Neuronal stem cell (in vitro differentiated cells): Measurements from ENCODE around the gene CAPN15.

Experiments
- DNase-seq: peaks from one replicate; pipeline ENCODE4 v3.0.0-alpha.2; 2013; ENCODE audit warnings: low spot score
- H2AFZ ChIP-seq: one replicate; pipeline ENCODE4 v1.6.1; 2013; ENCODE audit warnings: mild to moderate bottlenecking, low read length, inconsistent platforms
- H2AK5ac ChIP-seq: 2 replicates; pipeline ENCODE4 v1.6.1; 2013; ENCODE audit warnings: low read depth, mild to moderate bottlenecking, inconsistent platforms, low read length, moderate library complexity, mixed read lengths
- H2BK120ac ChIP-seq: 2 replicates; pipeline ENCODE4 v1.6.1; 2013; ENCODE audit warnings: low read depth, mild to moderate bottlenecking, inconsistent platforms, low read length, moderate library complexity, mixed read lengths
- H2BK12ac ChIP-seq: one replicate; pipeline ENCODE4 v1.6.1; 2013; ENCODE audit warnings: low read length, inconsistent platforms
- H2BK15ac ChIP-seq: 2 replicates; pipeline ENCODE4 v1.6.1; 2013; ENCODE audit warnings: mild to moderate bottlenecking, low read length, inconsistent platforms, mixed read lengths
- H2BK5ac ChIP-seq: one replicate; pipeline ENCODE4 v1.6.1; 2013; ENCODE audit warnings: inconsistent platforms, mild to moderate bottlenecking, low read length, moderate library complexity
- H3K14ac ChIP-seq: one replicate; pipeline ENCODE4 v1.6.1; 2013; ENCODE audit warnings: low read length, inconsistent platforms
- H3K18ac ChIP-seq: 2 replicates; pipeline ENCODE4 v1.6.1; 2013; ENCODE audit warnings: low read length, inconsistent platforms
- H3K23ac ChIP-seq: 2 replicates; pipeline ENCODE4 v1.6.1; 2013; ENCODE audit warnings: low read depth, mild to moderate bottlenecking, mixed read lengths, low read length, inconsistent platforms; ENCODE audit not compliant: poor library complexity
- H3K27ac ChIP-seq: replicated peaks from 3 replicates; pipeline ENCODE4 v1.5.1; 2013; ENCODE audit warnings: low read length, inconsistent platforms
- H3K27me3 ChIP-seq, 3 experiments: 2 replicates each; pipeline ENCODE4 v1.6.1; 2013; ENCODE audit warnings: low read length in 3 of 3, mild to moderate bottlenecking in 2 of 3, inconsistent platforms in 1 of 3, low read depth in 1 of 3, mixed read lengths in 1 of 3, moderate library complexity in 1 of 3; ENCODE audit not compliant: control insufficient read depth in 3 of 3, insufficient read depth in 3 of 3
- H3K36me3 ChIP-seq, 2 donors: replicated peaks in 1 of 2; 2 replicates each; pipeline ENCODE4 v1.6.1; 2013; ENCODE audit warnings: low read length in 2 of 2; ENCODE audit not compliant: control insufficient read depth in 2 of 2, insufficient read depth in 2 of 2
- H3K4ac ChIP-seq: 2 replicates; pipeline ENCODE4 v1.6.1; 2013; ENCODE audit warnings: inconsistent platforms, mild to moderate bottlenecking, low read length, moderate library complexity
- H3K4me1 ChIP-seq, 2 donors: 1 replicate in 1 of 2; 2 replicates in 1 of 2; pipeline ENCODE4 v1.6.1; 2013; ENCODE audit warnings: low read length in 2 of 2, low read depth in 1 of 2; ENCODE audit not compliant: control insufficient read depth in 2 of 2, insufficient read depth in 1 of 2
- H3K4me2 ChIP-seq: one replicate; pipeline ENCODE4 v1.6.1; 2013; ENCODE audit warnings: mild to moderate bottlenecking, low read length, inconsistent platforms; ENCODE audit not compliant: insufficient read depth, poor library complexity, severe bottlenecking
- H3K4me3 ChIP-seq, 2 donors: 2 replicates each; pipeline ENCODE4 v1.5.1; 2013; ENCODE audit warnings: low read length in 2 of 2, mild to moderate bottlenecking in 2 of 2, inconsistent platforms in 1 of 2, moderate library complexity in 1 of 2
- H3K79me1 ChIP-seq: one replicate; pipeline ENCODE4 v1.6.1; 2013; ENCODE audit warnings: low read depth, mild to moderate bottlenecking, inconsistent platforms, low read length, moderate library complexity
- H3K9ac ChIP-seq: one replicate; pipeline ENCODE4 v1.6.1; 2013; ENCODE audit warnings: mild to moderate bottlenecking, low read depth, low read length, inconsistent platforms; ENCODE audit not compliant: poor library complexity
- H3K9me3 ChIP-seq, 2 donors: replicated peaks in 1 of 2; 2 replicates each; pipeline versions ENCODE3 to v1.6.1; 2013; ENCODE audit warnings: low read length in 2 of 2, mild to moderate bottlenecking in 2 of 2, inconsistent platforms in 1 of 2, low read depth in 1 of 2, mixed read lengths in 1 of 2, moderate library complexity in 1 of 2; ENCODE audit not compliant: control insufficient read depth in 2 of 2, insufficient read depth in 1 of 2
- H4K8ac ChIP-seq: one replicate; pipeline ENCODE4 v1.6.1; 2013; ENCODE audit warnings: low read depth, mild to moderate bottlenecking, inconsistent platforms, low read length, moderate library complexity
- H4K91ac ChIP-seq: one replicate; pipeline ENCODE4 v1.6.1; 2013; ENCODE audit warnings: low read length, low read depth, mild to moderate bottlenecking, inconsistent platforms; ENCODE audit not compliant: poor library complexity
- WGBS, 2 donors: extraction: QIAGEN DNeasy Blood & Tissue Kit; methylation state at CpG; one replicate each; pipeline ENCODE4 v1.1.7; 2013; ENCODE audit warnings: missing lambda C conversion rate in 2 of 2, mixed read lengths in 1 of 2; ENCODE audit not compliant: insufficient read length in 2 of 2, insufficient replicate concordance in 1 of 2; ENCODE audit errors: extremely low coverage in 2 of 2; 5-methylcytosine and 5-hydroxymethylcytosine counted together

Gene CAPN15

GRCh38 chr16:483341-484075 is 44.0 kb upstream of the CAPN15 start:
- H3K23ac ChIP-seq, result no peak overlapping the region
- no peak overlapping the region for H3K4ac ChIP-seq
- peaks cover 16 to 38% of the 10 kb centered on the region in 2 donors for H3K36me3 ChIP-seq
- H4K91ac ChIP-seq, result no peak overlapping the region
- H2AFZ ChIP-seq, result peak overlapping the region; percentile 60
- H3K27ac ChIP-seq, result peak overlapping the region; percentile 52
- no peak overlapping the region for H2BK15ac ChIP-seq
- H3K9me3 ChIP-seq, result peaks cover 0 to 4% of the 10 kb centered on the region in 2 donors
- H3K4me2 ChIP-seq, result no peak overlapping the region
- no peak overlapping the region for H2BK12ac ChIP-seq
- no peak overlapping the region for H2AK5ac ChIP-seq
- H3K4me3 ChIP-seq, result no peak overlapping the region
- no CpG with 5 or more reads among the region's 14 CpGs for WGBS, 2 donors
- H3K79me1 ChIP-seq, result peaks cover 10% of the 10 kb centered on the region
- no peak overlapping the region for H3K9ac ChIP-seq
- H3K27me3 ChIP-seq, result no peaks in the 10 kb centered on the region
- no peak overlapping the region for H3K14ac ChIP-seq
- peaks cover 21 to 26% of the 10 kb centered on the region in 2 donors for H3K4me1 ChIP-seq
- no peak overlapping the region for H2BK5ac ChIP-seq
- H3K18ac ChIP-seq, result peak overlapping the region; percentile 35
- no peak overlapping the region for H2BK120ac ChIP-seq
- DNase-seq, result peak; percentile 65
- H4K8ac ChIP-seq, result no peak overlapping the region

- H3K4me2 ChIP-seq, result no peak overlapping the region
- H2BK12ac ChIP-seq, result no peak overlapping the region
- H3K27me3 ChIP-seq, result no peaks in the 10 kb centered on the region
- peaks cover 4 to 6% of the 10 kb centered on the region in 2 donors for H3K4me1 ChIP-seq
- H3K27ac ChIP-seq, result no peak overlapping the region
- H2BK120ac ChIP-seq, result no peak overlapping the region
- no peak overlapping the region for H3K4ac ChIP-seq
- WGBS, 2 donors, result no CpG with 5 or more reads among the region's 16 CpGs
- H3K14ac ChIP-seq, result no peak overlapping the region
- no peak for DNase-seq
- no peak overlapping the region for H2AFZ ChIP-seq
- H2BK15ac ChIP-seq, result no peak overlapping the region
- no peaks in the 10 kb centered on the region for H3K9me3 ChIP-seq
- no peak overlapping the region for H3K18ac ChIP-seq
- H2BK5ac ChIP-seq, result no peak overlapping the region
- H3K9ac ChIP-seq, result no peak overlapping the region
- no peak overlapping the region for H2AK5ac ChIP-seq
- H3K23ac ChIP-seq, result no peak overlapping the region
- H3K4me3 ChIP-seq, result no peak overlapping the region
- H3K36me3 ChIP-seq, result peaks cover 30 to 67% of the 10 kb centered on the region in 2 donors
- peaks cover 8% of the 10 kb centered on the region for H3K79me1 ChIP-seq
- H4K8ac ChIP-seq, result no peak overlapping the region
- H4K91ac ChIP-seq, result no peak overlapping the region
These were observed 37.9 kb upstream of the CAPN15 start for GRCh38 chr16:489606-490005.

GRCh38 chr16:490768-491167 is 36.7 kb upstream of the CAPN15 start:
- no CpG with 5 or more reads among the region's 10 CpGs for WGBS, 2 donors
- peaks cover 25 to 58% of the 10 kb centered on the region in 2 donors for H3K36me3 ChIP-seq

GRCh38 chr16:491220-491919 is 36.1 kb upstream of the CAPN15 start:
- no peak for DNase-seq
- no CpG with 5 or more reads among the region's 19 CpGs for WGBS, 2 donors

More at GRCh38 chr16:490768-491167, 36.7 kb upstream of the CAPN15 start:
- Histone ChIP-seq H2BK5ac (no peak overlapping the region), H2BK12ac (no peak overlapping the region), H2BK15ac (no peak overlapping the region), H3K27me3 (no peaks in the 10 kb centered on the region), H3K14ac (no peak overlapping the region), H3K9ac (peak overlapping the region; percentile 9), H3K27ac (no peak overlapping the region), H4K91ac (no peak overlapping the region), H3K9me3 (no peaks in the 10 kb centered on the region), H3K4me1 (peaks cover 0 to 3% of the 10 kb centered on the region in 2 donors), H4K8ac (no peak overlapping the region), H2AFZ (no peak overlapping the region), H3K4me2 (no peak overlapping the region), H2AK5ac (no peak overlapping the region), H3K4ac (no peak overlapping the region), H3K4me3 (no peak overlapping the region), H2BK120ac (no peak overlapping the region), H3K79me1 (peaks cover 4% of the 10 kb centered on the region), H3K18ac (no peak overlapping the region), H3K23ac (no peak overlapping the region)
- no peak for DNase-seq

More at GRCh38 chr16:491220-491919, 36.1 kb upstream of the CAPN15 start:
- no peak overlapping the region for H2BK120ac ChIP-seq
- no peak overlapping the region for H3K9ac ChIP-seq
- H3K14ac ChIP-seq, result no peak overlapping the region
- H4K91ac ChIP-seq, result no peak overlapping the region
- H3K23ac ChIP-seq, result no peak overlapping the region
- no peak overlapping the region for H2AK5ac ChIP-seq
- no peak overlapping the region for H4K8ac ChIP-seq
- H3K79me1 ChIP-seq, result peaks cover 4% of the 10 kb centered on the region
- H3K18ac ChIP-seq, result no peak overlapping the region
- no peak overlapping the region for H2AFZ ChIP-seq
- H3K4ac ChIP-seq, result no peak overlapping the region
- no peak overlapping the region for H2BK5ac ChIP-seq
- H3K4me1 ChIP-seq, result peaks cover 0 to 3% of the 10 kb centered on the region in 2 donors
- no peak overlapping the region for H3K4me2 ChIP-seq
- H2BK12ac ChIP-seq, result no peak overlapping the region
- no peak overlapping the region for H2BK15ac ChIP-seq
- H3K4me3 ChIP-seq, result no peak overlapping the region
- no peaks in the 10 kb centered on the region for H3K27me3 ChIP-seq
- H3K27ac ChIP-seq, result no peak overlapping the region
- H3K9me3 ChIP-seq, result no peaks in the 10 kb centered on the region
- peaks cover 28 to 61% of the 10 kb centered on the region in 2 donors for H3K36me3 ChIP-seq
